Liver (tissue), 3 donors: Measurements from ENCODE around the gene SYDE2.

ENCODE experiments used
- EGR1 ChIP-seq, 2 donors: IDR thresholded peaks; 2 replicates each; pipeline ENCODE4 v1.6.1; 2016 to 2018; ENCODE audit warnings: antibody characterized with exemption in 2 of 2, low read depth in 2 of 2
- FOXA1 ChIP-seq: IDR thresholded peaks from 2 replicates; pipeline ENCODE4 v1.6.1; 2016; ENCODE audit warnings: antibody characterized with exemption
- GABPA ChIP-seq, 2 donors: IDR thresholded peaks in 1 of 2; conservative IDR thresholded peaks in 1 of 2; 2 replicates each; pipeline ENCODE4 v1.6.1; 2016; ENCODE audit warnings: antibody characterized with exemption in 2 of 2, mild to moderate bottlenecking in 1 of 2, moderate library complexity in 1 of 2
- HNF4A ChIP-seq, 2 donors: conservative IDR thresholded peaks; 2 replicates each; pipeline ENCODE4 v1.6.1; 2016; ENCODE audit warnings: antibody characterized with exemption in 2 of 2, mild to moderate bottlenecking in 2 of 2
- JUND ChIP-seq, 2 donors: IDR thresholded peaks; 2 replicates each; pipeline ENCODE4 v1.6.1; 2016; ENCODE audit warnings: antibody characterized with exemption in 2 of 2
- RAD21 ChIP-seq, 2 donors: IDR thresholded peaks; 2 replicates each; pipeline ENCODE4 v1.6.1; 2016; ENCODE audit warnings: antibody characterized with exemption in 2 of 2, mild to moderate bottlenecking in 2 of 2
- RXRA ChIP-seq, 2 donors: IDR thresholded peaks; 2 replicates each; pipeline ENCODE4 v1.6.1; 2017 to 2018; ENCODE audit warnings: antibody characterized with exemption in 2 of 2, mild to moderate bottlenecking in 1 of 2
- SP1 ChIP-seq: IDR thresholded peaks from 2 replicates; pipeline ENCODE4 v1.6.1; 2018; ENCODE audit warnings: antibody characterized with exemption, mild to moderate bottlenecking
- TAF1 ChIP-seq: conservative IDR thresholded peaks from 2 replicates; pipeline ENCODE4 v1.6.1; 2016; ENCODE audit warnings: antibody characterized with exemption, mild to moderate bottlenecking
- YY1 ChIP-seq: IDR thresholded peaks from 2 replicates; pipeline ENCODE4 v1.6.1; 2016; ENCODE audit warnings: antibody characterized with exemption, mild to moderate bottlenecking
- TF ChIP-seq, protein P1 (sequence below): fragments of 150-350 bp; IDR thresholded peaks from 2 replicates; pipeline ENCODE4 v1.5.1; 2017; ENCODE audit warnings: improper control_type of control experiment, low read depth, low read length; ENCODE audit not compliant: missing input control
- TF ChIP-seq, protein P2 (sequence below): IDR thresholded peaks from 2 replicates; pipeline ENCODE4 v1.6.1; 2016; ENCODE audit warnings: antibody characterized with exemption
- TF ChIP-seq, protein P3 (sequence below): IDR thresholded peaks from 2 replicates; pipeline ENCODE4 v1.6.1; 2016; ENCODE audit warnings: antibody characterized with exemption
- donor health status: healthy.
- donor health status: healthy.

DNA sequence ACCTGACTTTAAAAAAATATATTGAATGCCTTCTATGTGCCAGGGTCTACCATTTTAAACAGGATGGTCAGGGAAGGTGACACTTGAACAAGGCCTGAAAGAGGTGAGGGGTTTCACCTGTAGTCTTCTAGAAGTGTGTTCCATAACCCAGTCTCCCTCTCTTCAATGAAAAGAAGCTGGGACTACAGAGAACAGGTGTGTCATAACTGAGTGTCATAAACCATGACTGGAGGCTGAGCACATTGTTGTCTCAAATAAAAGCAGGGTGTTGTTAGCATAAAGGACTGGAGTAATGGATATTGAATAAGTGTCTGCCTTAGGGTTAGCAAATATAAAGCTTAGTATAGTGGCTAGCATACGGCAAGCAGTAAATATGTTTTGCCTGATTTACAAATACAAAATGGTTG, 65.4 kb downstream of the SYDE2 start:
- TF ChIP-seq, protein P1, sequence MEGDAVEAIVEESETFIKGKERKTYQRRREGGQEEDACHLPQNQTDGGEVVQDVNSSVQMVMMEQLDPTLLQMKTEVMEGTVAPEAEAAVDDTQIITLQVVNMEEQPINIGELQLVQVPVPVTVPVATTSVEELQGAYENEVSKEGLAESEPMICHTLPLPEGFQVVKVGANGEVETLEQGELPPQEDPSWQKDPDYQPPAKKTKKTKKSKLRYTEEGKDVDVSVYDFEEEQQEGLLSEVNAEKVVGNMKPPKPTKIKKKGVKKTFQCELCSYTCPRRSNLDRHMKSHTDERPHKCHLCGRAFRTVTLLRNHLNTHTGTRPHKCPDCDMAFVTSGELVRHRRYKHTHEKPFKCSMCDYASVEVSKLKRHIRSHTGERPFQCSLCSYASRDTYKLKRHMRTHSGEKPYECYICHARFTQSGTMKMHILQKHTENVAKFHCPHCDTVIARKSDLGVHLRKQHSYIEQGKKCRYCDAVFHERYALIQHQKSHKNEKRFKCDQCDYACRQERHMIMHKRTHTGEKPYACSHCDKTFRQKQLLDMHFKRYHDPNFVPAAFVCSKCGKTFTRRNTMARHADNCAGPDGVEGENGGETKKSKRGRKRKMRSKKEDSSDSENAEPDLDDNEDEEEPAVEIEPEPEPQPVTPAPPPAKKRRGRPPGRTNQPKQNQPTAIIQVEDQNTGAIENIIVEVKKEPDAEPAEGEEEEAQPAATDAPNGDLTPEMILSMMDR: no peak
- TF ChIP-seq TAF1: no peak
- no peak for TF ChIP-seq FOXA1
- TF ChIP-seq EGR1 (IDR thresholded peaks at IDR 0.05; ENCODE audit: low read depth in 2 of 2): no peak
- TF ChIP-seq, protein P2, sequence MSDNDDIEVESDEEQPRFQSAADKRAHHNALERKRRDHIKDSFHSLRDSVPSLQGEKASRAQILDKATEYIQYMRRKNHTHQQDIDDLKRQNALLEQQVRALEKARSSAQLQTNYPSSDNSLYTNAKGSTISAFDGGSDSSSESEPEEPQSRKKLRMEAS: no peak
- TF ChIP-seq RAD21 (IDR thresholded peaks at IDR 0.05): no peak
- TF ChIP-seq JUND (IDR thresholded peaks at IDR 0.05): no peak
- TF ChIP-seq YY1: peak; percentile 8
- no peak for TF ChIP-seq GABPA (IDR thresholded peaks at IDR 0.05 in 1 of 2, conservative IDR thresholded peaks at IDR 0.05 in 1 of 2)
- no peak for TF ChIP-seq HNF4A (conservative IDR thresholded peaks at IDR 0.05)
- no peak for TF ChIP-seq RXRA (IDR thresholded peaks at IDR 0.05)
- TF ChIP-seq, protein P3, sequence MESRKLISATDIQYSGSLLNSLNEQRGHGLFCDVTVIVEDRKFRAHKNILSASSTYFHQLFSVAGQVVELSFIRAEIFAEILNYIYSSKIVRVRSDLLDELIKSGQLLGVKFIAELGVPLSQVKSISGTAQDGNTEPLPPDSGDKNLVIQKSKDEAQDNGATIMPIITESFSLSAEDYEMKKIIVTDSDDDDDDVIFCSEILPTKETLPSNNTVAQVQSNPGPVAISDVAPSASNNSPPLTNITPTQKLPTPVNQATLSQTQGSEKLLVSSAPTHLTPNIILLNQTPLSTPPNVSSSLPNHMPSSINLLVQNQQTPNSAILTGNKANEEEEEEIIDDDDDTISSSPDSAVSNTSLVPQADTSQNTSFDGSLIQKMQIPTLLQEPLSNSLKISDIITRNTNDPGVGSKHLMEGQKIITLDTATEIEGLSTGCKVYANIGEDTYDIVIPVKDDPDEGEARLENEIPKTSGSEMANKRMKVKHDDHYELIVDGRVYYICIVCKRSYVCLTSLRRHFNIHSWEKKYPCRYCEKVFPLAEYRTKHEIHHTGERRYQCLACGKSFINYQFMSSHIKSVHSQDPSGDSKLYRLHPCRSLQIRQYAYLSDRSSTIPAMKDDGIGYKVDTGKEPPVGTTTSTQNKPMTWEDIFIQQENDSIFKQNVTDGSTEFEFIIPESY: no peak
- no peak for TF ChIP-seq SP1
